Endothelial cell of umbilical vein (primary cell): ENCODE results near the gene ZSCAN5A. TPM values are rescaled to one million over a fixed set of nuclear protein-coding genes. Genes with fewer than 3 reads are reported as not detected.

Experiments used
- BruUV-seq: library from RNA; stranded (reverse); fragments of 400-500 nt; replicated peaks from 2 replicates; lab custom pipeline; 2021; lab: Mats Ljungman, UMichigan
- CTCF ChIA-PET: fragments of 300-600, 350-600 bp; sonication (Branson Sonifier 250); formaldehyde crosslinking; loops from one replicate; lab custom pipeline; 2021; ENCODE audit warnings: antibody characterized with exemption, inconsistent platforms; lab: Charles Lee
- POLR2A ChIA-PET: fragments of 300-600, 350-600 bp; sonication (Branson Sonifier 250); formaldehyde crosslinking; loops from one replicate; lab custom pipeline; 2021; ENCODE audit warnings: antibody characterized with exemption, inconsistent platforms; lab: Charles Lee
- DNase-seq: peaks from one replicate; pipeline ENCODE4 v3.0.0-alpha.2; 2011; ENCODE audit warnings: low read depth, low spot score
- FAIRE-seq: peaks from 2 replicates; lab custom pipeline; 2011; peaks lifted over from hg19 to GRCh38; lab: Jason Lieb, UNC
- H2AFZ ChIP-seq: 2 replicates; pipeline ENCODE4 v1.6.0; 2012; ENCODE audit warnings: low read depth, low read length, control low read depth, inconsistent platforms
- H3K27ac ChIP-seq: 2 replicates; pipeline ENCODE4 v1.5.1; 2011; ENCODE audit warnings: low read depth, mild to moderate bottlenecking, control low read depth, low read length, moderate library complexity; ENCODE audit not compliant: insufficient read depth
- H3K27me3 ChIP-seq, 2 experiments: 2 replicates each; pipeline versions ENCODE4 v1.6.0 to v1.6.1; 2011; ENCODE audit warnings: low read length in 2 of 2, mixed read lengths in 1 of 2; ENCODE audit not compliant: control insufficient read depth in 2 of 2, insufficient read depth in 2 of 2
- H3K36me3 ChIP-seq, 2 experiments: 2 replicates in 1 of 2; 3 replicates in 1 of 2; pipeline ENCODE4 v1.5.1; 2011; ENCODE audit warnings: low read length in 2 of 2, mild to moderate bottlenecking in 1 of 2, moderate library complexity in 1 of 2; ENCODE audit not compliant: control insufficient read depth in 2 of 2, insufficient read depth in 2 of 2; ENCODE audit errors: extremely low read depth in 1 of 2
- H3K4me1 ChIP-seq: 3 replicates; pipeline ENCODE4 v1.5.1; 2011; ENCODE audit warnings: mild to moderate bottlenecking, low read length; ENCODE audit not compliant: control insufficient read depth, insufficient read depth; ENCODE audit errors: extremely low read depth
- H3K4me2 ChIP-seq: 2 replicates; pipeline ENCODE4 v1.6.1; 2011; ENCODE audit warnings: low read length, control low read depth, mixed read lengths; ENCODE audit not compliant: insufficient read depth
- H3K4me3 ChIP-seq, 3 experiments: fragments of 200-600 bp in 1 of 3; sonication (generic), shearing (Covaris generic) in 1 of 3; replicated peaks in 1 of 3; 2 replicates each; pipeline ENCODE4 v1.5.1; 2011 to 2016; ENCODE audit warnings: control low read depth in 3 of 3, low read length in 3 of 3, mild to moderate bottlenecking in 2 of 3, inconsistent platforms in 1 of 3, low read depth in 1 of 3, moderate library complexity in 1 of 3; ENCODE audit not compliant: insufficient read depth in 1 of 3
- H3K79me2 ChIP-seq: 2 replicates; pipeline ENCODE4 v1.6.0; 2012; ENCODE audit warnings: low read length, inconsistent platforms; ENCODE audit not compliant: control insufficient read depth, insufficient read depth
- H3K9ac ChIP-seq: replicated peaks from 2 replicates; pipeline ENCODE3; 2011; ENCODE audit warnings: low read length, control low read depth; ENCODE audit not compliant: insufficient read depth; ENCODE audit errors: extremely low read depth
- H3K9me1 ChIP-seq: replicated peaks from 3 replicates; pipeline ENCODE4 v1.6.0; 2011; ENCODE audit warnings: mild to moderate bottlenecking, low read length; ENCODE audit not compliant: control insufficient read depth, insufficient read depth; ENCODE audit errors: extremely low read depth
- H3K9me3 ChIP-seq: replicated peaks from 2 replicates; pipeline ENCODE4 v1.5.1; 2012; ENCODE audit warnings: low read length, inconsistent platforms; ENCODE audit not compliant: control insufficient read depth, insufficient read depth
- H4K20me1 ChIP-seq: replicated peaks from 2 replicates; pipeline ENCODE3; 2011; ENCODE audit warnings: mild to moderate bottlenecking, low read length; ENCODE audit not compliant: control insufficient read depth, insufficient read depth; ENCODE audit errors: extremely low read depth
- CTCF ChIP-seq, 2 donors: IDR thresholded peaks; 1 replicate in 1 of 2; 2 replicates in 1 of 2; pipeline ENCODE4 v1.5.1; 2011; ENCODE audit warnings: low read length in 2 of 2, mild to moderate bottlenecking in 2 of 2, moderate library complexity in 2 of 2, control low read depth in 1 of 2, inconsistent platforms in 1 of 2, low read depth in 1 of 2; ENCODE audit not compliant: insufficient read depth in 1 of 2; ENCODE audit errors: extremely low read depth in 1 of 2
- EZH2 ChIP-seq: IDR thresholded peaks from 2 replicates; pipeline ENCODE4 v1.6.1; 2012; ENCODE audit warnings: borderline replicate concordance, low read depth, mild to moderate bottlenecking, moderate library complexity, low read length, inconsistent platforms; ENCODE audit not compliant: severe bottlenecking
- FOS ChIP-seq: IDR thresholded peaks from 2 replicates; pipeline ENCODE4 v1.6.1; 2011; ENCODE audit warnings: mild to moderate bottlenecking, low read length, moderate library complexity, borderline replicate concordance; ENCODE audit not compliant: insufficient read depth
- GATA2 ChIP-seq: IDR thresholded peaks from 2 replicates; pipeline ENCODE4 v1.7.0; 2011; ENCODE audit warnings: low read depth, mild to moderate bottlenecking, moderate library complexity, mixed read lengths, low read length; ENCODE audit not compliant: insufficient read length, insufficient read depth
- JUN ChIP-seq: IDR thresholded peaks from 2 replicates; pipeline ENCODE4 v1.6.1; 2011; ENCODE audit warnings: borderline replicate concordance, low read depth; ENCODE audit not compliant: insufficient read length, insufficient read depth
- MAX ChIP-seq: IDR thresholded peaks from 2 replicates; pipeline ENCODE4 v1.6.1; 2011; ENCODE audit not compliant: insufficient read depth, insufficient read length
- MYC ChIP-seq: IDR thresholded peaks from one replicate; pipeline ENCODE4 v1.6.1; 2011; ENCODE audit warnings: mild to moderate bottlenecking, low read depth, low read length
- POLR2A ChIP-seq: IDR thresholded peaks from 2 replicates; pipeline ENCODE4 v1.6.1; 2012; ENCODE audit warnings: low read depth, mild to moderate bottlenecking, control low read depth, low read length
- POLR2AphosphoS5 ChIP-seq: IDR thresholded peaks from 2 replicates; pipeline ENCODE4 v1.6.1; 2012; ENCODE audit warnings: low read depth, mild to moderate bottlenecking, control low read depth, low read length, moderate library complexity; ENCODE audit not compliant: insufficient read depth
- dilution Hi-C: fragments of 300-500 bp; cut with MboI; formaldehyde crosslinking; loops from one replicate; pipeline ENCODE4 v1.15.0; 2019; ENCODE audit warnings: low sequenced_read_pairs; ENCODE audit not compliant: extremely low pct_ligation_motif_present
- intact Hi-C: fragments of 100-400 bp; cut with micrococcal nuclease; formaldehyde crosslinking; loops from one replicate; pipeline ENCODE4 v1.10.0; 2022
- polyA plus RNA-seq, 4 experiments: library from polyadenylated mRNA; depleted of rRNA in 3 of 4; stranded (reverse) in 3 of 4; unstranded in 1 of 4; fragments of >200 nt; gene quantifications; 2 replicates each; pipeline versions ENCODE4 v1.2.1 to v1.2.3, GENCODE V29; 2011 to 2012; ENCODE audit warnings: missing spikeins in 1 of 4
- total RNA-seq: library from RNA; stranded (reverse); gene quantifications from 2 replicates; pipeline ENCODE4 v1.2.3, GENCODE V29; 2021

The ZSCAN5A gene
- total and polyA plus RNA-seq, 2 donors (not counting 3 experiments of a cell fraction or from before 2014, with no cell fraction given) = 5.1 to 12.2 TPM

DNA sequence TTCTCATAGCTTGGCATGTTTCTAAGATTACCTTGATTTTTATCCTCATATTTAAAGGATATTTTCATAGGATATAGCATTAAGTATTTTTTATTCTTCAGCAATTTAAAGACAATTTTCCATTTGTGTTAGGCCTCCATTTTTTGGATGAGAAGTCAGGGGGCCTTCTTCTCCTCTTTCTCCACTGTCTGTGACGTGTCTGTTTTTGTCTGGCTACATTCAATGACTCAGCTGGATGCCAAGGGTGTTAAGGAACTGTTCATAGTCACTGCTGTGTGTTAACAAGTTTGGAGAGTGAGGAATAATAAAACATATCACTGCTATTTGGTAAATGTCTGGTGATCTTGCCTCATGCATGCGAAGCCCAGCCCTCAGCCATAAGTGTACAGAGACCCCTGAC, 42.3 kb upstream of the ZSCAN5A start:
- CTCF ChIA-PET = no interaction called here
- no peak for TF ChIP-seq CTCF (IDR thresholded peaks at IDR 0.05; ENCODE audit: extremely low read depth in 1 of 2, insufficient read depth in 1 of 2, low read depth in 1 of 2, low read length in 2 of 2)
- TF ChIP-seq GATA2 = no peak
- no peak for TF ChIP-seq JUN
- TF ChIP-seq MYC = no peak
- no peak for TF ChIP-seq POLR2A
- no peak for TF ChIP-seq MAX
- TF ChIP-seq POLR2AphosphoS5 = no peak
- no peak for TF ChIP-seq FOS
- TF ChIP-seq EZH2 = no peak
- intact Hi-C loops = no loop called here
- POLR2A ChIA-PET = no interaction called here
- H3K27ac ChIP-seq = no peak overlapping the region
- no peaks in the 10 kb centered on the region for H3K9me1 ChIP-seq
- dilution Hi-C loops = no loop called here
- no peak overlapping the region for H3K4me3 ChIP-seq
- BruUV-seq = no TSS peak
- no peaks in the 10 kb centered on the region for H3K79me2 ChIP-seq
- no peaks in the 10 kb centered on the region for H4K20me1 ChIP-seq
- FAIRE-seq = no peak
- no peaks in the 10 kb centered on the region for H3K36me3 ChIP-seq
- no peaks in the 10 kb centered on the region for H3K27me3 ChIP-seq
- no peak for DNase-seq
- no peak overlapping the region for H3K4me2 ChIP-seq
- no peak overlapping the region for H3K9ac ChIP-seq
- H3K9me3 ChIP-seq = no peaks in the 10 kb centered on the region
- H2AFZ ChIP-seq = no peak overlapping the region
- no peaks in the 10 kb centered on the region for H3K4me1 ChIP-seq
